Smooth muscle cell (in vitro differentiated cells): ENCODE measurements around the gene FIP1L1. TPM values are rescaled to one million over a fixed set of nuclear protein-coding genes. Genes with fewer than 3 reads are reported as not detected.
A peak's percentile ranks its signal among the peaks of the same experiment; 100 is the strongest.

Experiments
- DNase-seq: peaks from one replicate; lab custom pipeline; 2025; ENCODE audit not compliant: unreplicated experiment; lab: John Stamatoyannopoulos, UW
- H2AFZ ChIP-seq: fragments of 200-600 bp; sonication (generic); 2 replicates; pipeline ENCODE4 v1.6.0; 2016; ENCODE audit warnings: antibody characterized with exemption, low read depth, mild to moderate bottlenecking
- H3F3A ChIP-seq: fragments of 200-600 bp; sonication (generic); 2 replicates; pipeline ENCODE4 v1.6.0; 2017; ENCODE audit warnings: antibody characterized with exemption, low read depth
- H3K27ac ChIP-seq: fragments of 200-600 bp; sonication (generic); 2 replicates; pipeline ENCODE4 v1.5.1; 2016; ENCODE audit warnings: low read depth, mild to moderate bottlenecking
- H3K27me3 ChIP-seq: fragments of 200-600 bp; sonication (generic); 2 replicates; pipeline ENCODE4 v1.6.1; 2016; ENCODE audit warnings: low read depth, mild to moderate bottlenecking
- H3K36me3 ChIP-seq: fragments of 200-600 bp; sonication (generic); 2 replicates; pipeline ENCODE4 v1.5.1; 2016; ENCODE audit warnings: low read depth
- H3K4me1 ChIP-seq: fragments of 200-600 bp; sonication (generic); 2 replicates; pipeline ENCODE4 v1.5.1; 2016; ENCODE audit warnings: low read depth
- H3K4me2 ChIP-seq: fragments of 200-600 bp; sonication (generic); 2 replicates; pipeline ENCODE4 v1.6.0; 2016; ENCODE audit warnings: mild to moderate bottlenecking
- H3K4me3 ChIP-seq: fragments of 200-600 bp; sonication (generic); 2 replicates; pipeline ENCODE4 v1.5.1; 2016; ENCODE audit warnings: mild to moderate bottlenecking
- H3K79me2 ChIP-seq: fragments of 200-600 bp; sonication (generic); 2 replicates; pipeline ENCODE4 v1.6.0; 2016; ENCODE audit warnings: low read depth, mild to moderate bottlenecking
- H3K9ac ChIP-seq: fragments of 200-600 bp; sonication (generic); 2 replicates; pipeline ENCODE4 v1.6.0; 2016; ENCODE audit warnings: low read depth
- H3K9me3 ChIP-seq: fragments of 200-600 bp; sonication (generic); replicated peaks from 2 replicates; pipeline ENCODE4 v1.5.1; 2016; ENCODE audit warnings: low read depth
- H4K20me1 ChIP-seq: fragments of 200-600 bp; sonication (generic); 2 replicates; pipeline ENCODE4 v1.6.0; 2016; ENCODE audit warnings: low read depth
- CTCF ChIP-seq: fragments of 200-600 bp; sonication (generic); IDR thresholded peaks from 2 replicates; pipeline ENCODE4 v1.5.1; 2017; ENCODE audit warnings: borderline replicate concordance, mild to moderate bottlenecking, antibody characterized with exemption; ENCODE audit not compliant: insufficient read depth, poor library complexity, severe bottlenecking
- WGBS: methylation state at CpG from one replicate; pipeline ENCODE4 v1.1.7; 2016; ENCODE audit warnings: low lambda C conversion rate; 5-methylcytosine and 5-hydroxymethylcytosine counted together
- polyA plus RNA-seq: library from polyadenylated mRNA; unstranded; fragments of >200 nt; fragmentation: Nextera tagmentation; extraction: Ambion mirVana; gene quantifications from 2 replicates; pipeline ENCODE4 v1.2.1, GENCODE V29; 2016
- total RNA-seq: library from RNA; depleted of rRNA; stranded (reverse); fragments of >200 nt; gene quantifications from 2 replicates; pipeline ENCODE4 v1.2.3, GENCODE V29; 2014

FIP1L1 gene
- total and polyA plus RNA-seq, 2 experiments from 2014 or later: 55.1 to 65.7 TPM

GRCh38 chr4:53371049-53371448, 6.4 kb upstream of the FIP1L1 start:
- no peaks in the 10 kb centered on the region for H3K79me2 ChIP-seq
- no peak overlapping the region for H3K4me3 ChIP-seq
- H3K36me3 ChIP-seq: no peaks in the 10 kb centered on the region
- H3F3A ChIP-seq: no peaks in the 10 kb centered on the region
- H3K9me3 ChIP-seq: no peaks in the 10 kb centered on the region
- no peak overlapping the region for H2AFZ ChIP-seq
- DNase-seq: no peak
- TF ChIP-seq CTCF: no peak
- H3K27me3 ChIP-seq: peaks cover 59% of the 10 kb centered on the region
- H3K9ac ChIP-seq: no peak overlapping the region
- H3K27ac ChIP-seq: no peak overlapping the region
- no peaks in the 10 kb centered on the region for H4K20me1 ChIP-seq
- H3K4me1 ChIP-seq: no peaks in the 10 kb centered on the region
- 91% methylated on average over 3 of the region's 3 CpGs for WGBS
- H3K4me2 ChIP-seq: no peak overlapping the region

- TF ChIP-seq CTCF: no peak
These were observed 5.5 kb upstream of the FIP1L1 start for GRCh38 chr4:53371843-53372521.

GRCh38 chr4:53374777-53375258, 2.6 kb upstream of the FIP1L1 start:
- DNase-seq: no peak
- peaks cover 16% of the 10 kb centered on the region for H3K4me1 ChIP-seq
- no peak for TF ChIP-seq CTCF
- no peaks in the 10 kb centered on the region for H3K9me3 ChIP-seq
- no peak overlapping the region for H3K27ac ChIP-seq
- H3K79me2 ChIP-seq: peaks cover 24% of the 10 kb centered on the region
- no peak overlapping the region for H3K9ac ChIP-seq
- H2AFZ ChIP-seq: no peak overlapping the region
- H3K36me3 ChIP-seq: no peaks in the 10 kb centered on the region
- peaks cover 35% of the 10 kb centered on the region for H3K27me3 ChIP-seq
- peaks cover 18% of the 10 kb centered on the region for H4K20me1 ChIP-seq
- no peak overlapping the region for H3K4me2 ChIP-seq
- no peaks in the 10 kb centered on the region for H3F3A ChIP-seq
- no peak overlapping the region for H3K4me3 ChIP-seq
- WGBS: 90% methylated on average over 4 of the region's 4 CpGs

More at GRCh38 chr4:53371843-53372521, 5.5 kb upstream of the FIP1L1 start:
- no peak overlapping the region for H3K27ac ChIP-seq
- H4K20me1 ChIP-seq: no peaks in the 10 kb centered on the region
- no peaks in the 10 kb centered on the region for H3K36me3 ChIP-seq
- H3K4me2 ChIP-seq: no peak overlapping the region
- H3K4me3 ChIP-seq: no peak overlapping the region
- no peaks in the 10 kb centered on the region for H3F3A ChIP-seq
- H3K27me3 ChIP-seq: peaks cover 59% of the 10 kb centered on the region
- DNase-seq: no peak
- no peaks in the 10 kb centered on the region for H3K9me3 ChIP-seq
- no peak overlapping the region for H2AFZ ChIP-seq
- H3K9ac ChIP-seq: no peak overlapping the region
- 73% methylated on average over 4 of the region's 4 CpGs for WGBS
- H3K79me2 ChIP-seq: no peaks in the 10 kb centered on the region
- no peaks in the 10 kb centered on the region for H3K4me1 ChIP-seq

- H3K4me3 ChIP-seq: peak overlapping the region; percentile 92
- H3K36me3 ChIP-seq: no peaks in the 10 kb centered on the region
- no peaks in the 10 kb centered on the region for H3F3A ChIP-seq
- peaks cover 42% of the 10 kb centered on the region for H3K79me2 ChIP-seq
- H3K27ac ChIP-seq: no peak overlapping the region
- no peak for DNase-seq
- H4K20me1 ChIP-seq: peaks cover 35% of the 10 kb centered on the region
- H2AFZ ChIP-seq: peak overlapping the region; percentile 98
- H3K4me1 ChIP-seq: peaks cover 18% of the 10 kb centered on the region
- 72% methylated on average over 5 of the region's 5 CpGs for WGBS
- no peaks in the 10 kb centered on the region for H3K9me3 ChIP-seq
- peaks cover 22% of the 10 kb centered on the region for H3K27me3 ChIP-seq
- peak overlapping the region; percentile 85 for H3K4me2 ChIP-seq
- H3K9ac ChIP-seq: peak overlapping the region; percentile 92
- no peak for TF ChIP-seq CTCF
These were observed 541 bp upstream of the FIP1L1 start for GRCh38 chr4:53376900-53377299.
